HUES48 (cell line): ENCODE measurements around the gene HPS1.

ENCODE experiments used
- H3K27ac ChIP-seq: one replicate; pipeline ENCODE4 v1.7.0; 2013; ENCODE audit warnings: low read depth, low read length, inconsistent platforms
- H3K27me3 ChIP-seq: 2 replicates; pipeline ENCODE4 v1.6.1; 2013; ENCODE audit warnings: mild to moderate bottlenecking, low read length; ENCODE audit not compliant: control insufficient read depth, insufficient read depth
- H3K36me3 ChIP-seq: 2 replicates; pipeline ENCODE4 v1.6.1; 2013; ENCODE audit warnings: low read length; ENCODE audit not compliant: control insufficient read depth, insufficient read depth
- H3K4me1 ChIP-seq: 2 replicates; pipeline ENCODE4 v1.6.1; 2013; ENCODE audit warnings: mild to moderate bottlenecking, low read length; ENCODE audit not compliant: control insufficient read depth, insufficient read depth
- H3K4me3 ChIP-seq: 2 replicates; pipeline ENCODE4 v1.5.1; 2013; ENCODE audit warnings: mild to moderate bottlenecking, low read depth, low read length
- H3K9ac ChIP-seq: 2 replicates; pipeline ENCODE4 v1.6.1; 2013; ENCODE audit warnings: mild to moderate bottlenecking, low read depth, low read length, moderate library complexity
- H3K9me3 ChIP-seq: 2 replicates; pipeline ENCODE4 v1.6.1; 2013; ENCODE audit warnings: low read length; ENCODE audit not compliant: control insufficient read depth, insufficient read depth

Gene HPS1

DNA sequence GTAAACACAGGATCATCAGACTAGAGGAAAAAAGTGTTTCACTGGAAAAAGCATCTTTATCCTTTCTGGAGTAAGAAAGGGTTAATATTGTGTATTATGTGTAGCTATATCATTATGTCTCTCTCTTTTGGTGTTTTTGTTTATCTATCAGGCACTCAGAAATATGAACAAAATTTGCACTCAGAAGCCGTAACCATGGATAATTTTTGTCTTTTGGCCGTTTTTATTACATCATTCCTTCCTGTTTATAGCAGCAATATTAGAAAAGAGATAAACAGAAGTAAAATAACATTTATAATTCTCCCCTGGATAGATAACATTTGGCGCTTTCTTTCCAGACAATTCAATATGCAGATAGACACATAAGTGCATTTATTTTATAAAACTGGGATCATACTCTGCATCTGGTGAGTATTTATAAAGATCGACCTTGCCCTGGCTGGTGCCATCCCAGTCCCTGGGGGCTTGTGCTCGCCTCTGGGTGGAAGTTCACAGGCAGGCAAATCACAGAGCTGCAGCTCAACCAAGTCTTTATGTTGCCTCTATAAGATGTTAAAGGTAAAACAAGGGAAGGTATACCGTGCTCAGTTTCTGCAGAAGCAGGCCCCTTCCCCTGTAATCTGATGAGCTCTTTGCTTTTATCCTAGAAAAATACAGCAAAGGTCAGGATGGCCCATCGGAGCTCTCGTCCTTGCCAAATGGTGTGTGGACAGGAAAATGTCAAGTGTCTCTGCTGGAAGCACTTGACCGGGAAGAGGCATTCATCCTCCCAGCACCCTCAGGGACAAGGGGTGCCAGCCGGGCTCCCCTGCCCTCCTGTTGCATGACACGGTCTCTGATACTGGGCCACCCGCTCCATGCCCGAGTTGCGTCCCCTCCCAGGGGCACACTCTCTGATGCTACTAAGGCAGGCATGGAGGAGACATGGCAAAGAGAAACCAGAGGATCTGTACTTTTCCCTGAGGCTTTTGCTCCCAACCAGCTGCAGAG lies 75.6 kb downstream of the HPS1 start:
- Histone ChIP-seq H3K36me3 (no peaks in the 10 kb centered on the region), H3K27ac (no peak overlapping the region), H3K9ac (no peak overlapping the region), H3K9me3 (no peaks in the 10 kb centered on the region), H3K27me3 (peaks cover 2% of the 10 kb centered on the region; the same call in 1 of the 2 replicates), H3K4me3 (no peak overlapping the region), H3K4me1 (peaks cover 28% of the 10 kb centered on the region)

DNA sequence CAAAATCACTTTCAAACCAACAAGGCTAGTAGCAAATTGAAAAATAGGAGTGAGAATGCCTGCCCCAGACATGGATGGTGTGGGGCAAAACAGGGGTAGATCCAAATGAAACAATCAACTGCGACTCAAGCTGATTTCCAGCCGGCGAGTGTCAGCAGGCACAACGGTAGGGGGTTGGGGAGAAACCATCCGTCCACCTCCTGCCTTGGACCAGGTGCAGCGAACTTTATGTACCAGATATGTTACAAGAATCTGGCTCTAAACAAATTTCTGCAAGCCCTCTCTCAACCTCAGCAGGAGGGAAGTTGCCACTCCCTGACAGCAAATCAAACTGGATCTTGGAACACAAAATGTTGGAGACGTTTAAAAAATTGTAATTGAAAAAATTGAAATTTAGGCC lies 76.9 kb downstream of the HPS1 start:
- H3K4me3 ChIP-seq = no peak overlapping the region
- H3K36me3 ChIP-seq = no peaks in the 10 kb centered on the region
- peaks cover 28% of the 10 kb centered on the region for H3K4me1 ChIP-seq

DNA sequence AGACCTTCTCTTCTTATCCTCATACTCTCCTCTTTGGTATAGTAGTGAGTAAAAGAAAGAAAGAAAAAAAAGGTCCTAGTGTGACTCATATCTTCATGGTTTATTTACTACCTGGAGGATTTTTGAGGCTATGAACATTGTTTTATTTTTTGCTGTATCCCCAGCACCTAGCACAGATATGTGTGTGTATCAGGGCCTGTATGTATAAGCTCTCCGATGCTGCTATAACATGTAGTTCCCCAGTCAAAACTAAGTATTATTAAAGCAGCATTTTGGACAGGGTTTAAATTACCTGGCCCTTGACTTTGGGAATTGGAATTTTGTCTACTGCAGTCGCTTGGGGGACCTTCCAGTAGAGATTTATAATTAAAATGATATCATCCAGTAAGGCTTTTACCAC lies 78.1 kb downstream of the HPS1 start:
- no peaks in the 10 kb centered on the region for H3K36me3 ChIP-seq
- H3K4me3 ChIP-seq = no peak overlapping the region
- H3K27ac ChIP-seq = no peak overlapping the region
- H3K9ac ChIP-seq = no peak overlapping the region
- peaks cover 2% of the 10 kb centered on the region; the same call in 1 of the 2 replicates for H3K27me3 ChIP-seq
- H3K4me1 ChIP-seq = peaks cover 22% of the 10 kb centered on the region
- H3K9me3 ChIP-seq = no peaks in the 10 kb centered on the region

More for the DNA sequence above, 76.9 kb downstream of the HPS1 start:
- H3K9me3 ChIP-seq = no peaks in the 10 kb centered on the region
- no peak overlapping the region for H3K27ac ChIP-seq
- H3K27me3 ChIP-seq = peaks cover 2% of the 10 kb centered on the region; the same call in 1 of the 2 replicates
- no peak overlapping the region for H3K9ac ChIP-seq

DNA sequence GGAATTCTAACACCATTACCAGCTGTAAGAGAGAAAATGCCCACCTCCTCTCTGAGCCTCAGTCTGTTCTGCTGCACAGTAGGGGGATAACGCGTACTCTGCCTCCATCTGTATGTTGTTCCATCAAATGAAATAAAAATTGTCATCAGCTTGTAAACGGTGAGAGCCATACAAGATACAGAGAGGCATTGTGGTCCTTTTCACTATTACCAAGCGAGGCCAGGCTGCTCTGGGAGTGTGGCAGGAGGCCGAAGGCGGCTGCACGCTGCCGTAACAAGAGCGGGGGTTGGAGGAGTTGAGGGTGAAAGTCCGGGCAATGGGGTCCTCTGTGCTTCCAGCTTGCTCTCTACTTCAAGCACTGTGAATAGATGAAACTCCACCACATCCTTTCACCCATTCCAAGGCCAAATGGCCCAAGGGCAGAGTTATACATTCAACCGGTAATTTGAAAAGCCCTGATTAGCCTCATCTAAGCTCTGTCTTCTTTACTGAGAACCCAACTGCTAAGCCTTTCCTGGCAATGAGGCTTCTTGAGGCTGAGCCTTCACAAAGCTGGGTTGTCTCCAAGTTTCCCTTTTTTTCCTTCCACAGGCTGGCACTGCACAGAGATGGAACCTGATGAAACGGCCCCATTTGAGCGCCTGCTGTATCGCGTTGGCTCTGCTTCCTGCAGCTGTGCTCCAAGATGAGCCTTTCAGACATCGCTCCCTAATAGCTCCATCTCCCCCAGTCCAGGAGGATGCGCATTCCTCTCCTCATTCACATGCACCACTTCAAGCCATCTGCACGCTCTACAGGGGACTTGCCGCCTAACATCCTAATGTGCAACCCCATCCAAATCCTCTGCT lies 78.9 kb downstream of the HPS1 start:
- H3K27ac ChIP-seq = no peak overlapping the region
- peaks cover 2% of the 10 kb centered on the region; the same call in 1 of the 2 replicates for H3K27me3 ChIP-seq
- no peaks in the 10 kb centered on the region for H3K36me3 ChIP-seq
- no peaks in the 10 kb centered on the region for H3K9me3 ChIP-seq
- H3K9ac ChIP-seq = no peak overlapping the region
- peaks cover 26% of the 10 kb centered on the region for H3K4me1 ChIP-seq
- H3K4me3 ChIP-seq = no peak overlapping the region
